HepG2 (cell line): ENCODE data around the gene ADPRS. TPM values are rescaled to one million over a fixed set of nuclear protein-coding genes. Genes with fewer than 3 reads are reported as not detected.

Experiments
- BCL6 ChIP-seq: IDR thresholded peaks from 2 replicates; pipeline ENCODE4 v1.6.1; 2016; ENCODE audit warnings: missing genetic modification reagents, missing compliant biosample characterization
- BRCA1 ChIP-seq: sonication (generic); formaldehyde crosslinking; IDR thresholded peaks from 2 replicates; pipeline ENCODE4 v1.4.0; 2020; ENCODE audit warnings: missing genetic modification reagents
- FOXM1 ChIP-seq: sonication (generic); formaldehyde crosslinking; IDR thresholded peaks from 2 replicates; pipeline ENCODE4 v1.5.0; 2020; ENCODE audit warnings: missing genetic modification reagents
- HOXA5 ChIP-seq: sonication (generic); formaldehyde crosslinking; IDR thresholded peaks from 2 replicates; pipeline ENCODE4 v1.4.0; 2020; ENCODE audit warnings: missing genetic modification reagents
- HOXA7 ChIP-seq: sonication (generic); formaldehyde crosslinking; IDR thresholded peaks from 2 replicates; pipeline ENCODE4 v1.8.1; 2022; ENCODE audit warnings: mild to moderate bottlenecking, missing genetic modification reagents, moderate library complexity
- HOXA9 ChIP-seq: sonication (generic); formaldehyde crosslinking; IDR thresholded peaks from 2 replicates; pipeline ENCODE4 v1.8.1; 2022; ENCODE audit warnings: missing genetic modification reagents, mild to moderate bottlenecking, moderate library complexity, borderline replicate concordance
- KDM1A ChIP-seq: IDR thresholded peaks from 2 replicates; pipeline ENCODE4 v1.6.1; 2016; ENCODE audit warnings: missing compliant biosample characterization
- MTA3 ChIP-seq: sonication (generic); formaldehyde crosslinking; IDR thresholded peaks from 2 replicates; pipeline ENCODE4 v1.4.0; 2020; ENCODE audit warnings: missing genetic modification reagents
- MXD4 ChIP-seq: IDR thresholded peaks from 2 replicates; pipeline ENCODE4 v1.6.1; 2016; ENCODE audit warnings: mild to moderate bottlenecking, missing biosample characterization, missing genetic modification reagents
- RAD21 ChIP-seq: fragments of 450-650 bp; formaldehyde crosslinking; IDR thresholded peaks from 2 replicates; pipeline ENCODE4 v1.5.0; 2020; ENCODE audit warnings: mild to moderate bottlenecking
- SMC3 ChIP-seq: IDR thresholded peaks from 2 replicates; pipeline ENCODE4 v1.6.1; 2011; ENCODE audit warnings: low read length, improper control_type of control experiment
- SRF ChIP-seq: IDR thresholded peaks from 2 replicates; pipeline ENCODE4 v1.6.1; 2011; ENCODE audit warnings: mild to moderate bottlenecking, low read depth, low read length, moderate library complexity
- THAP11 ChIP-seq: IDR thresholded peaks from 2 replicates; pipeline ENCODE4 v1.6.1; 2016; ENCODE audit warnings: missing biosample characterization, missing genetic modification reagents
- YY1 ChIP-seq: IDR thresholded peaks from 2 replicates; pipeline ENCODE4 v1.6.1; 2011; ENCODE audit warnings: low read length, low read depth, moderate library complexity, mild to moderate bottlenecking; ENCODE audit not compliant: insufficient read depth, insufficient replicate concordance
- ZBTB39 ChIP-seq: sonication (generic); formaldehyde crosslinking; IDR thresholded peaks from 2 replicates; pipeline ENCODE4 v1.5.0; 2020; ENCODE audit warnings: missing genetic modification reagents
- ZFP91 ChIP-seq: sonication (generic); formaldehyde crosslinking; IDR thresholded peaks from 2 replicates; pipeline ENCODE4 v1.9.0; 2022; ENCODE audit warnings: missing genetic modification reagents, mild to moderate bottlenecking, borderline replicate concordance
- ZNF280B ChIP-seq: sonication (generic); formaldehyde crosslinking; IDR thresholded peaks from 2 replicates; pipeline ENCODE4 v1.5.0; 2020; ENCODE audit warnings: missing genetic modification reagents, mild to moderate bottlenecking, borderline replicate concordance
- ZNF329 ChIP-seq: sonication (generic); formaldehyde crosslinking; IDR thresholded peaks from 2 replicates; pipeline ENCODE4 v1.9.0; 2021; ENCODE audit warnings: low read depth, mild to moderate bottlenecking, missing genetic modification reagents
- ZNF510 ChIP-seq: sonication (generic); formaldehyde crosslinking; IDR thresholded peaks from 2 replicates; pipeline ENCODE4 v1.4.0; 2020; ENCODE audit warnings: low read depth, mild to moderate bottlenecking, missing genetic modification reagents
- ZNF567 ChIP-seq: sonication (generic); formaldehyde crosslinking; IDR thresholded peaks from 2 replicates; pipeline ENCODE4 v1.8.1; 2023; ENCODE audit warnings: mild to moderate bottlenecking, missing genetic modification reagents, borderline replicate concordance
- ZNF598 ChIP-seq: sonication (generic); formaldehyde crosslinking; IDR thresholded peaks from 2 replicates; pipeline ENCODE4 v1.5.1; 2020; ENCODE audit warnings: mild to moderate bottlenecking, missing genetic modification reagents, borderline replicate concordance
- ZNF713 ChIP-seq: sonication (generic); formaldehyde crosslinking; IDR thresholded peaks from 2 replicates; pipeline ENCODE4 v1.4.0; 2020; ENCODE audit warnings: mild to moderate bottlenecking, missing genetic modification reagents
- ZNF782 ChIP-seq: sonication (generic); formaldehyde crosslinking; IDR thresholded peaks from 2 replicates; pipeline ENCODE4 v1.4.0; 2020; ENCODE audit warnings: missing genetic modification reagents, mild to moderate bottlenecking, borderline replicate concordance
- ZNF83 ChIP-seq: sonication (generic); formaldehyde crosslinking; IDR thresholded peaks from 2 replicates; pipeline ENCODE4 v1.4.0; 2020; ENCODE audit warnings: missing genetic modification reagents, mild to moderate bottlenecking, borderline replicate concordance
- polyA plus RNA-seq, 8 experiments: library from polyadenylated mRNA; depleted of rRNA in 3 of 8; stranded (reverse) in 7 of 8; unstranded in 1 of 8; fragments of >200 nt; fragmentation: Illumina TruSeq in 4 of 8; extraction: Trizol in 4 of 8; gene quantifications; 2 replicates each; pipeline versions ENCODE4 v1.2.1 to v1.2.3, GENCODE V29; 2011 to 2016; ENCODE audit warnings: low read depth in 4 of 8, missing spikeins in 1 of 8, mixed read lengths in 1 of 8; ENCODE audit not compliant: insufficient read depth in 1 of 8
- total RNA-seq, 5 experiments: library from RNA; depleted of rRNA; stranded (reverse); fragments of >200 nt; fragmentation: Illumina TruSeq; extraction: Trizol; gene quantifications; 2 replicates each; pipeline ENCODE4 v1.2.3, GENCODE V29; 2016; ENCODE audit warnings: low read depth in 1 of 5

ADPRS gene
- total and polyA plus RNA-seq, 2 of the 13 experiments (the other 11 are each of a cell fraction or from before 2014, with no cell fraction given): 30.6 to 36.4 TPM

- TF ChIP-seq ZNF598 (CRISPR knock-in tag) (0 out of 2 replicates have a peak, but pooled peaks have one; percentile 47), MXD4 (peak; percentile 44; the same call in 1 of the 2 replicates), BRCA1 (CRISPR knock-in tag) (no peak), BCL6 (no peak), ZNF329 (0 out of 2 replicates have a peak, but pooled peaks have one; percentile 6), YY1 (peak; percentile 15), RAD21 (CRISPR knock-in tag) (peak; percentile 93), ZNF510 (CRISPR knock-in tag) (no peak), MTA3 (CRISPR knock-in tag) (no peak), HOXA7 (no peak), HOXA9 (CRISPR knock-in tag) (no peak), SMC3 (peak; percentile 86), ZNF782 (CRISPR knock-in tag) (no peak), ZNF567 (CRISPR knock-in tag) (0 out of 2 replicates have a peak, but pooled peaks have one; percentile 42), ZNF713 (no peak), ZFP91 (CRISPR knock-in tag) (peak; percentile 40; the same call in 1 of the 2 replicates), SRF (no peak), KDM1A (0 out of 2 replicates have a peak, but pooled peaks have one; percentile 21), ZBTB39 (CRISPR knock-in tag) (no peak), HOXA5 (no peak), ZNF280B (peak; percentile 43; the same call in 1 of the 2 replicates), FOXM1 (CRISPR knock-in tag) (no peak), THAP11 (peak; percentile 59), ZNF83 (CRISPR knock-in tag) (no peak)
Measured at GRCh38 chr1:36099681-36100341, 11.1 kb downstream of the ADPRS start (continued).
